ENCODE measurements around the gene ERCC6L2. TPM values are rescaled to one million over a fixed set of nuclear protein-coding genes. Genes with fewer than 3 reads are reported as not detected.

ERCC6L2 gene
- total and polyA plus RNA-seq, 9 of the 15 experiments (the other 6 are each of a cell fraction or from before 2014, with no cell fraction given): 7.8 to 42.8 (median 23.6) TPM

DNA sequence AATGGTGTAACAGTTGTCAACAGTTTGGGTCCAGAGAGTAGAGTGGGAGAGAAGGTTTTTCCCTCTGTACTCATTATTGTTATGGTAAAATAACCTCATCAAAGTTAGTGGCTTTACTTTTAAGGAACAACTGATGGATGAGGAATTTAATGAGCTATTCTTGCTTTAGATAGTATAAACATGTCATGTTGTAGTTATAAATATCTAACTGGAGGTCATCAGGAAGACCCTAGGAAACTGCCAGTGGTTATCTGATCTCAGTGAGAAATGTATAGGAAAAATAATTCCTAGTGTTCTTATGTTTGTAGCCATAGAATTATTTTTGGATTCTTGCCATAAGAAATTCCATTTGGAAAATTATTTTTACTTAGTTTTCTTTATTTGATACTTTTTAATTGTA lies 4.1 kb downstream of the ERCC6L2 start:
- POLR2A ChIA-PET: no interaction called here
- no peak overlapping the region for H2AFZ ChIP-seq (ENCODE audit: low read depth, low read length)
- H3K4me1 ChIP-seq (replicated peaks in 1 of 2; ENCODE audit: control insufficient read depth in 2 of 2, insufficient read depth in 2 of 2, low read length in 2 of 2): peaks cover 4% of the 10 kb centered on the region in 2 experiments; a peak in 1 of 5 replicates
- H3K79me2 ChIP-seq (ENCODE audit: control insufficient read depth, insufficient read depth, low read length): peaks cover 53% of the 10 kb centered on the region
- no peak overlapping the region for H3K27ac ChIP-seq (ENCODE audit: extremely low read depth, low read depth, low read length)
- TF ChIP-seq SNRNP70 (optimal IDR thresholded peaks at IDR 0.05; ENCODE audit: low read depth, low read length): no peak
- TF ChIP-seq, protein P1, sequence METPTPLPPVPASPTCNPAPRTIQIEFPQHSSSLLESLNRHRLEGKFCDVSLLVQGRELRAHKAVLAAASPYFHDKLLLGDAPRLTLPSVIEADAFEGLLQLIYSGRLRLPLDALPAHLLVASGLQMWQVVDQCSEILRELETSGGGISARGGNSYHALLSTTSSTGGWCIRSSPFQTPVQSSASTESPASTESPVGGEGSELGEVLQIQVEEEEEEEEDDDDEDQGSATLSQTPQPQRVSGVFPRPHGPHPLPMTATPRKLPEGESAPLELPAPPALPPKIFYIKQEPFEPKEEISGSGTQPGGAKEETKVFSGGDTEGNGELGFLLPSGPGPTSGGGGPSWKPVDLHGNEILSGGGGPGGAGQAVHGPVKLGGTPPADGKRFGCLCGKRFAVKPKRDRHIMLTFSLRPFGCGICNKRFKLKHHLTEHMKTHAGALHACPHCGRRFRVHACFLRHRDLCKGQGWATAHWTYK (CRISPR knock-in tag; IDR thresholded peaks at IDR 0.05): no peak
- no peak for TF ChIP-seq NFXL1 (CRISPR knock-in tag; IDR thresholded peaks at IDR 0.05)
- TF ChIP-seq POLR2AphosphoS2 (IDR thresholded peaks at IDR 0.05; ENCODE audit: low read length): no peak
- TF ChIP-seq ZNF311 (CRISPR knock-in tag; IDR thresholded peaks at IDR 0.05): 0 out of 2 replicates have a peak, but pooled peaks have one; percentile 60
- no peak for FAIRE-seq
- peaks cover 31% of the 10 kb centered on the region for H3K36me3 ChIP-seq (ENCODE audit: control insufficient read depth, insufficient read depth, low read length)
- no TSS peak for BruUV-seq (replicated peaks)
- H3K4me2 ChIP-seq (ENCODE audit: insufficient read depth, low read length): no peak overlapping the region
- H3K9me1 ChIP-seq (ENCODE audit: control insufficient read depth, insufficient read depth, low read length): no peaks in the 10 kb centered on the region
- DNase-seq (ENCODE audit: extremely low read depth in 1 of 4, low spot score in 3 of 4): no peak
- intact Hi-C loops (cut with micrococcal nuclease) (no loop called here), in situ Hi-C loops (cut with MboI) (no loop called here)
- no peaks in the 10 kb centered on the region for H3K9me3 ChIP-seq (replicated peaks; ENCODE audit: control insufficient read depth, insufficient read depth, low read depth, low read length)
- H3K9ac ChIP-seq (ENCODE audit: insufficient read depth in 1 of 2, low read depth in 2 of 2, low read length in 2 of 2): no peak overlapping the region
- no peaks in the 10 kb centered on the region for H3K27me3 ChIP-seq (ENCODE audit: control insufficient read depth in 2 of 2, insufficient read depth in 2 of 2, low read length in 2 of 2)
- CTCF ChIA-PET (ENCODE audit: low intra/inter-chr PET ratio): no interaction called here
- ATAC-seq: no peak
- no peak overlapping the region for H3K4me3 ChIP-seq
- no peaks in the 10 kb centered on the region for H4K20me1 ChIP-seq (replicated peaks; ENCODE audit: control insufficient read depth, insufficient read depth, low read length)

Measured in K562 (cell line).